ENCODE measurements around the gene UVSSA.

UVSSA gene

DNA sequence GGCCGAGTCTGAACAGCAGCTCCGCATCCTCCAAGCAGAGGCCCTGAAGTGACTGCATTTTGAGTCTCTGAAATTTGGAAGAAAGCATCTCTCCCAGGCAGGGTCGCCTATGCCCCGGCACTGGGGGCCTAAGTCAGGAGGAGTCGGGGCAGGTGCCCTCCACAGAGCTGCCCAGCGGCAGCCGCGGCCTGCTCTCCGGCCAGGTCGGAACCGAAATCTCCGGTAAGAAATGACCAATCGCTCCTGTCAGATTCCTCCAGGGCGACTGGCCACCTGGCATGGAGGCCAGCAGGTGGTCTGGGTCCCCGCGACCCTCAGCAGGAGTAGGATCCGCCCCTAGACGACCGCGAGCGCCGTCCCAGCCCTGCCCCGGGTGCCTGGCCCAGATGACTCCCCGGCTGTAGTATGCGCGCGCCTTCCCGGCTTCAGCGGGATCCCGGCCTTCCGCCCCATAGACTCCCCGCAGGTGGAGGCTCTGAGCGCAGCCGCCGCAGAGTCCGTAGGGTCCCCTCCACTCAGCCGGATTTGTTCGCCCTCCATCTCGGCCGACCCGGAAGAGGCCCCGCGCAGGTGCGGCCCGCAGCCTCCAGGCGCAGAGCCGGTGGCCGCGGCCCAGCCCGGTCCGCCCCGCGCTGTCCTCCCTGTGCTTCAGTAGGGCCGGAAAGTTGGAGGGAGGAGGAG lies 57.7 kb downstream of the UVSSA start:
- no peak for DNase-seq (ENCODE audit: low read depth in 2 of 2, low spot score in 1 of 2)

DNA sequence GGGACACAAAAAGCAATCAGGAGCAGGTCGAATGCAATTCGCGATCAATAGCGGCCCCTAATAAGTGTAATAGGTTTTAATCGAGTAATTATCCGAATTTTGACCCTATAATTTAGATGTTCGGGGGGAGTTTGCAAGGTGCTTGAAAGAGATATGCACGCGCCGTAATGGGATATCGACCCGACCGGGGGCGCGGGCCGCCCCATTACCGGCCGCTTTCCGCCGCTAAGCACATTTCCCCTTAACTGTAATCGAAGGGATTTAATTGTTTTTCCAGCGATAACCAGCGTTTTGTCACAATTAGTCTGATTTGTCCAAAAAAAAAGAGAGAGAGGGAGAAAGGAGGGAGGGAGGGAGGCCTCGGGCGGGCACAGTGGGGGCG lies 58.2 kb downstream of the UVSSA start:
- DNase-seq (ENCODE audit: low read depth in 2 of 2, low spot score in 1 of 2), result no peak

DNA sequence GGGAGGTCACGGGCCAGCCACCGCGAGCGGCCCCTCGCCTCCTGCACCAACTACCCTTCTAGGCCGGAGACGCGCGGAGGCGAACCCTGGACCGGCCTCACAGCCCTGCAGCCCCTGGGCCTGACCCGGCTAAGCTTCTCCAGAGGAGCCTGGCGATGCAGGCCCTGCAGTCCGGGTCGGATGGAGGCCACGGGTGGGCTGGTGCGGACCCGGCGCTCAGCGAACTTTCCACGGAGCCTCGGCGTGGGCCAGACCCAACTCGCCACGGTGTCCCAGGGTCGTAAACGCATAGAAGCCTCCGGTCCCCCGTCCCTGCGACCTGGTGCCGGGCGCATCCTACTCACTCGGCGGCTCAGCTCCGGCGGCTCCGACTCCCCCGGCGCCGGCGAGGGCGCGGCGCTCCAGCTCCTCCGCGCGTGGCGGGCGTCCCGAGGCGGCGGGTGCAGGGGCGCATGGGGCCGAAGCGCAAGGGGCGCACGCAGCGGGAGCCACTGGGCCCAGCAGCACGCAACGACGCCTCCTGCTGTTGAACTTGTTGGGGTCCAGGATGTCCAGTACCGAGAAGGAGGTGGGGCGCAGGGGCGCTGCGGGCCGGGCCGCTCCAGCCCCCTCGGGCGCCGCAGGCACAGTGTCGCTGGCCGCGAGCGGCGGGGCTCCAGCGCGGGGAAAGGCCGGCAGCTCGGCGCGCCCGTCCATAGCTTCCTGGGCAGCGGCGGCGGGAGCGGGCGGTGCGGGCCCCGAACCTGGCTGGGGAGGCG lies 58.8 kb downstream of the UVSSA start:
- no peak for DNase-seq (ENCODE audit: low read depth in 2 of 2, low spot score in 1 of 2)

DNA sequence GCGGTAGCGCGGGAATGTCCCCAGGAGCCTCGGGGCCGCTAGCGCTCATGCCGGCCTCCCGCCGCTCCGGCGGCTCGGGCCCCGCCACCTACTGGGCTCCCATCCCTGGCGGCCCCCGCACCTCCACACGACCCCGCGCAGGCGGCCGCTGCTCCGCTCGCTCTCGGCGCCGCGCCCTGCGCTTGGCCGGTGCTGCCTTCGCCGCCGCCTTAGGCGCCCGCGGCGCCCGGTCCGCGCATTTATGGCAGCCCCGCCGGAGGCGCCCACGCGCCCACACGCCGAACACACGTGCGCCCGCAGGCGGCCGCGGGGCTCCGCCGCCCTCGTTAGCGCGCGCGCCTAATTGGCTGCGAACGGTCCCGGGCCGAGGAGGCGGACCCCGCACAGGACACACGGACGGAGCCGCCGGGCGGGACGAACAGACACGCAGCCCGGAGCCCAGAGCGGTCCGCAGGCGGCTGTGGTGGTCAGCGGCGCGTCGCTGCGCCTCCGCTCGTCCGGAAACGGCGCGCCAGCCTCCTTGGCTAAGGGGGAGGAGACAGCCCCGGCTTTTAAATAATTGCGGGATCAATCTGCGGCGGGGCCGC lies 59.5 kb downstream of the UVSSA start, which contains the start of gene NKX1-1:
Gene NKX1-1, minus strand, starts transcription at position 49 of the 587 bp plus-strand sequence. Its CDS starts 0 bp downstream, at position 49.
- DNase-seq (ENCODE audit: low read depth in 2 of 2, low spot score in 1 of 2), result no peak

DNA sequence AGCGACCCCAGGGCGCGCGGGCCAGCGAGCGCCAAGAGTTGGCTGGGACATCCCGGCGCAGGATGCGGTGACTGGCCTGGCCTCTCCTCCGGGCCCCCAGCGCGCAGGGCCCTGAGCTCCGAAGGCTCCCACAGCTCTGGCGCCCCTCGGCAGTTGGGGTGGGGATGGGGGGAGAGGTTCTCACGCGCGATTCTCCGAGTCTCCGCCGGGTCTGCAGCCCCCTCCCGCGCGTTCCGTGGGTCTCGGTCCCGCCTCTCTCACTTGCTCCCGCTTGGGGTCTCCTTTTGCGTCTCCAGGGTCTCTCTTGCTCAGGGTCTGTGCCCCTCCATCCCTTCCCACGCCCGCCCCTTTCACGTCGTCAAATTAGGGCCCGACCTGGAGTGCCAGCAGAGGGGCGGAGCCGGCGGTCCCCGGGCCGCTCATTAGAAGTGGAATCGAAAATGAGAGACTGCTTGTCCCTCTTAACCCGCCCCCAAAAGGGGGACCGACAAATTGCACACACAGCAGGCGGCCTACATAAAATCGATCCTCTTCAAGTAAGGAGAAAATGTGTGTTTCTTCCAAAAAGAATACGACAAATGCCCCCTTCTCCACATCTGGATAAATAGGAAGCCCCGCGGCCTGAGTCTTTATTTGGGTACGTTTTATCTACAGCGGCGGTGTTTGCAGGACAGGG lies 60.1 kb downstream of the UVSSA start:
- no peak for DNase-seq (ENCODE audit: low read depth in 2 of 2, low spot score in 1 of 2)

DNA sequence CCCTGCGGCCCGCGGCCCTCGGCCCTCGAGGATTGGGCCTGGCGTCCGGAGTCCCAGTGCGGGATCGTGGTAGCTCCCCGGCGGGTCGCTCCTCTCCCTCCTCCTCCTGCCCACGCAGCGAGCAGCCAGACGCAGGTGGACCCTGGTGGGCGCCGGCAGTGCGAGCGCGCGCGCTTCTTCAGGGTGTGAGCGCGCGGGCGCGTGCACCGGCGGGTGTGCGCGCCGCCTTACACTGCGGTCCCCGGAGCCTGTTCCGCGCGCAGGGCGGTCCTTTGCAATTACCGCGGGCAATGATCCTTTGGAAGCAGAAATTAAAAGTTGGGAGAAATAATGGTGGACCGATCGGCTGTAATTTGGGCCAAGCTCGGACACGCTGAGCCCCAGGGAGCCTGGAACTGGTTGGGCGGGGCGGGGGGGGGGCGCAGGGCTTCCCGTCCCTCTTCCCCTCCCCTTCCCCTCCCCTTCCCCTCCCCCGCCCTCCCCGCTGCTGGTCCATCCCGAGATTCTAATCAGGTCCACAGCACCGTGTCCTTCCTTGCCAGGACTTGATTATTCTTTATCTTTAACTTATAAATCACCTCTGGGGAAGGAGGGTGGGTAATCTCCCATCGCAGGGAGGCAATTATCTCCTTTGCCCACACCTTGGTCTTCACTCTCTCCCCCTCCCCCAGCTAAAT lies 60.8 kb downstream of the UVSSA start:
- no peak for DNase-seq (ENCODE audit: low read depth in 2 of 2, low spot score in 1 of 2)

DNA sequence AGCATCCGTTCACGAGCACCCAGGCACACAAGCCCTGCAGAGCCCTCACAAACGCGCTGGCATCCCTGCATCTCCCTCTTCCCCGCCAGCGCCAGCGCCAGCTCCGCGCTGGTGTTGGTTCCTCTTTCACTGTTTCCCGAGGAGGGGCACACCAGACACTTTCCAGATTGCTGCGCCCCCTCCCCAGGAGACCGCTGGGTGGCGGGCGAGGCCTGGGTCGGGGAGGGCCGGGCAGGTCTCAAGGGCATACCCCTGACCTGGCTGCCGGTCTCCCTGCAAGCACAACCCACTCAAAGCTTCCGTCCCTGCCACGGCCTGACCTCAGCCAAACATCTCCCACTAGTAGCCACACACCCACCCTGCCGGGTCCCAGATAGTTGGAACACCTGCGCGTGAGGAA lies 61.4 kb downstream of the UVSSA start:
- no peak for DNase-seq (ENCODE audit: low read depth in 2 of 2, low spot score in 1 of 2)

DNA sequence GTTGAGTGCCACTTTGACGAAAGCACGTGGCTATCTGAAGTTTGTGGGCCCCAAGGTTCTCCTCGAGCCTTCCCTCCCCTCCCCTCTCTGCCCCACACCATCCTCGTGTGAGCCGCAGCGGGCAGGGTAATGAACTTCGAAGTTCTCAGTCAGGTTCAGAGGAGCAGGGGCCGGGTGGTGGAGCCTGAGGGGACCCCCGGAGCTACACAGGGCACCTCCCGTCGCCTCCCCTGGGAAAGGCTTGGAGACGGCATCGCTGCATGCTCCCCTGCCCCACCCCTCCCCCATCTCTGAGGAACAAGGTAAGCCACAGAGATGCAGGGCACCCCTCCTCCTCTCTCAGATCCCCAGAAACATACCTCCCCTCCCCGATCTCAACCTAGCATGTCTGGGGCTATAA lies 62.1 kb downstream of the UVSSA start:
- DNase-seq (ENCODE audit: low read depth in 2 of 2, low spot score in 1 of 2), result no peak

DNA sequence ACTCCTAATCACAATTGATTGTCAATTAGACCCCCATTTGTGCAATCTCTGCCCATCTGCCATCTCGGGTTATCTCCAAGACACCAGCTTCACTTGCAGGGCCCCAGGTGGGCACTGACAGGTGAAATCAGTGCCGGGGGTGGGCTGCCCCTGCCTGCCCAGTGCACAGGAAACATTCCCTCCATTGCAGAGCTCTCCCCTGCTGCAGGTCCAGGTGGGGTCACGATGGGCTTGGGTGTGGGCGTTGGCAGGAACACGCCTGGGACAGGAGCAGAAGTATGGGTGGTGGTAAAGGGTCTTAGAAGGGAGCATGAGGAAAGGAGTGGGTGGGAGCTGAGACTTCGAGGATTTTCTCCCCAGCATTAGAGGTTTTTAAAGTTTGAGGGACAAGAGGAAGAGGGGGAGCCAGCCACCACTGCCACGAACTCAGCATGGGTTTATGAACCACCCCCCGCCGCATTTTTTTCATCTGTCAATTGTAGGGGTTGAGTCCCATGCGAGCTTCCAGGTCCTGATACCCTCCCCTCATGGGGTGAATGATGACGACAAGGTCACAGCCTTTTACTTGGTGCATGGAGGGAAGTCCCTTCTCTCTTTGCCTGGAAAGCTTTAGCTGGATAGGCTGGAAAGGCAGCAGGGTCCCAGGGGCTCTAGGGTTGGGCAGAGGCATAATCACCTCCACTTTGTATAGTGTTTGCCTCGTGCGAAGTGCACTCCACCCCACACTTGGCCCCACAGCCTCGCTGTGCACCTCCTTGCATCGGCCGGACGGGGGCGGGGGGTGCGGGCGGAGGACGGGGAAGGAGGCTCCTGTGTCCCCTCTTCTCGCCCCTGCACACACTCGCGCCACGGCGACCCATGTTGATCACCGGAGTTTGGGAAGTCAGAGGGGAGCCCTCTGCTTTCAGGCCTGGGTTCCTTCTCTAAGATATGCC lies 62.8 kb downstream of the UVSSA start:
- DNase-seq (ENCODE audit: low read depth in 2 of 2, low spot score in 1 of 2), result no peak

DNA sequence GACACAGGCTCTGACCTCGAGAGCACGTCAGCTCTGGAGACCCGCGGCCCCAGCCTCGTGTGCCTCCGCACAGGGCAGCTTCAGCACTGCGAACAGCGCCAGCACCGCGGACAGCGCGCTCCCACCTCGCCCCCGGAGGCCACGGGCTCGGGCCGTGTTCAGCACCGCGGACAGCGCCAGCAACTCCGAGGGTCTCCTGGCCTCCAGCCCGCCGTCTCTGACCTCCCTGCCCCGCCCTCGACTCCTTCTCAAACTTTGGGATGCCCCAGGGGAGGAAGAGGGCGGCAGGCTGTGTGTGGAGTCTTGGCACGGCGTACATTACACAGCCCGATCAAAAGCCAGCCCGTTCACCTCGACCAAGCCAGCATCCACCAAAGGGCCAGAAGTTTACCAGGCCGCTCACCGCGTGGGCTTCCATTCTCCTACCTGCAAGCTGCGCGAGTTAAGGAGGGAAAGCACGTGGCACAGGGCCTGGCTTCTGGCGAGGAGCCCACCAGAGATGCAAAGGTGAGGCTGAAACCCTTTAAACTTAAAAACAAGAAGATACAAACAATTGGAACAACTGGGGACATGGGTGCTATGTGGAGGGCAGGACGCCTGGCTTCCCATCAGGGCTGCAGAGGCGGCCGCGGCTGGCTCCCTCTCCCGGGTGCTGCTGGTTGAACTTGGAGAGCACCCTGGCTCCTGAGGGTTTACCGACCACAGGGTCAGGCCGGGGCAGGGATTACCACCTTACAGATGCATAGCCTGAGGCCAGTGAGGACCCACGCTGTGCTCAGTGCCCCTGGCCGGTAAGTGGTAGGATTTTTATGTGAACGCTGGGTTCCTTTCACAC lies 63.7 kb downstream of the UVSSA start:
- no peak for DNase-seq (ENCODE audit: low read depth in 2 of 2, low spot score in 1 of 2)

DNA sequence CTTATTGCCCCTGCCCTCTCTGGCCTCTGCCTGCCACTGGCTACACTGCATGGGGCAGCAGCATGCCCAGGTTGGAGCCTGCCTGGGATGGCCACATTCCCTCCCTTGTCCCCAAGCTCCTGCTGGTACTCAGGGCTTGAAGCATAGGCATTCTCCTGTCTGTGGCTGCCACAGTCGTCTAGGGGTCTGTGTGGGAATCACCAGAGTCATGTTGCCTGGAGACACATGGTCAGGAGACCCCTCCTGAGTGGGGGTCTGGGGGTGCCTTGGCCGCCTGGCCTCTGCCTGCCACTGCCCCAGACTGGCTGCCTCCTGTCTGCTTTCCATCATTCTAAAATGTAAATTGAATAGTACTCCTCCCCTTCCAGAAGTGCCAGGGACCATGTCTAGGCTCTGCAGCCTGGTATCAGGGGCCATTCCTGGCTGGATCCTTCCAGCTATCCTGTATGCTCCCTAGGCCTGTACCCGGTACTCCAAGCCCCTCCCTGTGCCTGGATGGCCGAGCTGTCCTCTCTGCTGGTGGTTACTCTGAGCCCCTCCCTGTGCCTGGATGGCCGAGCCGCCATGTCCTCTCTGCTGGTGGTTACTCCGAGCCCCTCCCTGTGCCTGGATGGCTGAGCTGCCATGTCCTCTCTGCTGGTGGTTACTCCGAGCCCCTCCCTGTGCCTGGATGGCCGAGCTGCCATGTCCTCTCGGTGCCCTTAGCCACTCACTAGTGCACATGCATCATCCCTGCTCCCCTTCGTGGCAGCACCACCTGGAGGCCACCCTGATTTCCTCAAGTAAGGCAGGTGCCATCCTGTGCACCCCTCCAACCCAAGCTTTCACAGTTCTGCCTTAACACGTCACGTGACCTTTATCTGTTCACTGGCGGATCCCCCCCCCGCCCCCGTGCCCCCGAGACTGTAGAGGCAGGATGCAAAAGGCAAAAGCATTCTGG lies 64.7 kb downstream of the UVSSA start:
- no peak for DNase-seq (ENCODE audit: low read depth in 2 of 2, low spot score in 1 of 2)

DNA sequence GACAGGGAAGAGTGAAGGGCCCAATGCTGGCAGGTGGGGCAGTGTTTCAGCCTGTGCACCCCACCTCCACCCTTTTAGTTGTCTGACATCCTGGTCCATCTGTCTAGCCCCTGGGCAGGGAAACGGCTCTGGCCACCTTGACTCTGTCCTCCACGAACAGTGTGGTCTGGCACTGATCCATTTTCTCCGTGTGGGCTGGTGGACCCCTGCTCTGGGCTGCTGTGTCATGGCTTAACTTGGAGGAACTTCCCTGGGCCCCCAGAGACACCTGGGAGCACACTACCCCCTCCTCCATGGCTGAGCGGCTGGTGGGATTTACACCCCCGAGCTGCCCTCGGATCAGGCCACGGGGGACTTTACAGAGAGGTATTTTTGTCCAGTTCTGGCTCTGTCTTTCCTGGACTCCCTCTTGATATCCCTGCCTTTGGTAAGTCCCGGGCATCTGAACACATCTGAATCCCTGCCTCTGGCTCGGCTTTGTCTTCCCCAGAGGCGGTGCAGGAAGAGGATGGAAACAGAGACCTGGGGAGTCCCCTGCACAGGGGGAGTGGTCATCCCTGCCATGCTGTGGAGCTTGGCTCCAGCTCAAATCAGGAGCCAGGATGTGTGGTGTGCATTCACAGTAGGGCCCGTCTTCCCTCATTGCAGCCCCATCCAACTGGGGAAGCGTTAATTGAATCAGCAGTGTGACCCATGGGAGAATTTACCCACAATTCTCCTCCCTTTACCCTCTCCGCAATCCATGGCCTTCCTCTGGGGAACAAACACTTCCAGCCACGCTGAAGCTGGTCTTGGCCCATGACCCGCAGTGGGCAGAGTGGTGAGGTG lies 65.6 kb downstream of the UVSSA start:
- no peak for DNase-seq (ENCODE audit: low read depth in 2 of 2, low spot score in 1 of 2)

DNA sequence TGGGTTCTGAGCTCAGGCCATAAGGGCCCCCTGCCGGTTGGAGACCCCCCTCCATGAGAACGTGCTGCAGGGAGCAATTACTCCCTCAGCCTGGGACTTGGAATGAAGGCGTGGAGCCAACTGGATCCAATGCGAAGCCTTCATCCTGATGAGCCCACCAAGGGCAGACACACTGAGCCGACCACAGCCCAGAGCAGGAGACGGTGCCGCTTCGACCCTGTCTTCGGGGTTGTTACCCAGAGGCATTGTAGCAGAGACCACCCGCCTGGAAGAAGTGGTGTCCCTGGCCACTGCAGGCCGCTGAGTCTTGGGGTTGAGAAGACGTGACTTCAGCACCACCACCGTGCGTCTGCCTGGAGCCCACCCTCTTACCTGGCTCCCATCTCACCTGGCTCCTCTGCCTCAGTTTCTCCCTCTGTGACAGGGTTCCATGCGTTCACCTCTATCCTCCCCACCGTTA lies 66.2 kb downstream of the UVSSA start:
- no peak for DNase-seq (ENCODE audit: low read depth in 2 of 2, low spot score in 1 of 2)

DNA sequence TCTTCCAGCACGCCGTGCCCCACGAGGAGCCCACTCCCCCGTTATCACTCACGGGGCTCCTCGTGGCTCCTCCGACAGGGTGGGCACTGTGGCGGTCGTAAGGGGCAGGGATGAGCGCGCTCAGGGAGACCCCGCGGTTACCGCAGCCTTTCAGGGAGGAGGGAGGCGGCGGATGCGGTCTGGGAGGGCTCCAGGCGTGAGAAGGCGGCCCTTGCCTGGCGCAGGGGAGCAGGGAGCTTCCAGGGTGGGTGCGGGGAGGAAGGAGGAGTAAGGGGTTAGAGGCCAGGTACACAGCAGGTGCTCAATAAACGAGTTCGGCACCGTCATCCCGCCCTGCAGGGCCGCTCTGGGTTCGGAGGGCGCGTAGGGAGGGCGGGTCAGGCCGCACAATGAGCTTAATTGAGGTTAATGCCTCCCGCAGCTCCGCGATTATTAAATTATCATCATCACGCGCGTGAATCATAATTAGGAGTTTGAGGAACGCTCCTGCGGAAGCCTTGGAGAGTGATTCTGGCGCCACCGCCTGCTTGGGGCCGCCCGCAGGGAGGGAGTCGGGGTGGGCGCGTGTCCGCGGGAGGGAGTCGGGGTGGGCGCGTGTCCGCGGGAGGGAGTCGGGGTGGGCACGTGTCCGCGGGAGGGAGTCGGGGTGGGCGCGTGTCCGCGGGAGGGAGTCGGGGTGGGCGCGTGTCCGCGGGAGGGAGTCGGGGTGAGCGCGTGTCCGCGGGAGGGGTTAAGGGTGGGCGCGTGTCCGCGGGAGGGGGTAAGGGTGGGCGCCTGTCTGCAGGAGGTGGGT lies 66.9 kb downstream of the UVSSA start:
- no peak for DNase-seq (ENCODE audit: low read depth in 2 of 2, low spot score in 1 of 2)

DNA sequence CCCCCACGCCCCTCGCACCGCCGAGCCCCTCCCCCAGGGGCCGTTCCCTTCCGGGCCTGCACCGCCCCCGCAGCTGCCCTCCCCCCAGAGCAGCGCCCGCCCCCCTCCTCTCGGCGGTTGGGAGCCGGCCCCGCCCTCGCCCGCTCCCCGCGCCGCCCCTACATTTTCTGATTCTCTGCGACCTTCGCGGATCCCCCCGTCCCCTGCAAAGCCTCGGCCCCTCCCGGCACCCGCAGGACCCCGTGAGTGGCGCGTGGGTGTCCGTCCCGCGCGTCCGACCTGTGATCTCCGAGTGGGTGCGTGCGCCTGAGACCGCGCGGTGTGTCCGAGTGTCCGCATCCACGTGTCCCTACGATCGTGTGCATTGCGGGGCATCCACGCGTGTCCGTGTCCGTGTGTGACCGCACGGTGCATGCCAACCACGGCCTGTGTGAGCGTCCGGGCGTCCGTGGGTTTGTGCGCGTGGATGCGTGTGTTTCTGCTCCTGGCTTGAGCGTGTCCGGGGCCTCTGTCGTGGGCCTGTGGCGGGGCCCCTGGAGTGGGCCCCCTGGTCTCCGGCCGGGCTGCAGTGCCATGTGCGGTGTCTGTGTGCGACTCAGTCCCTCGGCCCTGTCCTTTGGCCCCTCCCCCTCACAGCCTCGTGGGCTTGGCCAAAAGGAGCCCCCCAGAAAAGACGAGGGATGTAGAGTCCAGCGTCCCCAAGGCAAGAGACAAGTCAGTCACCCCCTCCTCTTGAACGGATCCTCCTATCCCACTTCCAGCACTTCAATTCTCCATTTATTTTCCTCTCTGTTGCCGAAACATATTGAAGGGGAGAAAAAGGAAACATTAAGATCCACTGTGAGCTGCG lies 68.0 kb downstream of the UVSSA start:
- no peak for DNase-seq (ENCODE audit: low read depth in 2 of 2, low spot score in 1 of 2)

DNA sequence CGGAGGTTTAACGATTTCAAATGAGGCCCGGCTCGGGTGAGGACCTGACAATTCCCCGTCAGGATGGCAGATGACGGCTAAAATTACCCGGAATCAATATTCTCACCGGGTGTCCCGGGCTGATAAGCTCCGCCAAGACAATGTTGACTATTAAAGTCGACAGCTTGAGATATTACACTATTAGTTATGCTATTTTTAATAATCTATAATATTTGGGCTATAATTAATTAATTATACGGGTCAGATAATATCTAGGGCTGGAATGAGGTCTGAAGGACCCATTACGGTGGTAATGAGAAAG lies 68.6 kb downstream of the UVSSA start:
- DNase-seq (ENCODE audit: low read depth in 2 of 2, low spot score in 1 of 2), result no peak
